MM.1S (cell line): ENCODE data around the gene TSHZ1.

ENCODE experiments used
- CTCF ChIP-seq: fragments of 300-600 bp; sonication (generic); IDR thresholded peaks from 2 replicates; pipeline ENCODE4 v1.5.1; 2016; ENCODE audit warnings: antibody characterized with exemption, low read length, mixed read lengths
- EZH2 ChIP-seq: fragments of 300-600 bp; sonication (generic); optimal IDR thresholded peaks from 2 replicates; pipeline ENCODE3; 2017; ENCODE audit warnings: low read depth, mild to moderate bottlenecking, antibody characterized with exemption, low read length, mixed read lengths

- TF ChIP-seq CTCF = no peak
- TF ChIP-seq EZH2 = no peak
These were observed 44.5 kb downstream of the TSHZ1 start for GRCh38 chr18:75255094-75255493.
